EH (cell line): Measurements from ENCODE around the gene MIEN1.
"Not testable (repeated sequence)": the region's sequence is repeated elsewhere in the genome, so short reads cannot be mapped to it uniquely, and the experiment has no call there.

Experiments used
- DNase-seq: peaks from one replicate; pipeline ENCODE4 v3.0.0-alpha.2; 2015; ENCODE audit warnings: low read depth

MIEN1 gene

GRCh38 chr17:39716073-39716818 is 14.1 kb downstream of the MIEN1 start:
- DNase-seq, result no peak

GRCh38 chr17:39715375-39716072 is 14.8 kb downstream of the MIEN1 start:
- no peak for DNase-seq

- no peak for DNase-seq
Observed at GRCh38 chr17:39714234-39714633, 16.1 kb downstream of the MIEN1 start.

- DNase-seq, result no peak
Observed at GRCh38 chr17:39711851-39712250, 18.5 kb downstream of the MIEN1 start.

GRCh38 chr17:39711071-39711470 is 19.3 kb downstream of the MIEN1 start:
- DNase-seq, result not testable (repeated sequence)

- DNase-seq, result no peak
Observed at GRCh38 chr17:39709998-39710964, 20.1 kb downstream of the MIEN1 start.

- DNase-seq, result no peak
Observed at GRCh38 chr17:39709319-39709997, 20.9 kb downstream of the MIEN1 start.

- DNase-seq, result no peak
Observed at GRCh38 chr17:39706921-39707337, 23.4 kb downstream of the MIEN1 start.

GRCh38 chr17:39706383-39706782 is 23.9 kb downstream of the MIEN1 start:
- no peak for DNase-seq

GRCh38 chr17:39705786-39706348 is 24.5 kb downstream of the MIEN1 start:
- no peak for DNase-seq

GRCh38 chr17:39704821-39705551 is 25.3 kb downstream of the MIEN1 start:
- peak; percentile 41 for DNase-seq

- no peak for DNase-seq
Observed at GRCh38 chr17:39703913-39704312, 26.4 kb downstream of the MIEN1 start.

- no peak for DNase-seq
Observed at GRCh38 chr17:39702901-39703893, 27.1 kb downstream of the MIEN1 start.

GRCh38 chr17:39701784-39702422 is 28.4 kb downstream of the MIEN1 start:
- peak; percentile 15 for DNase-seq

GRCh38 chr17:39701012-39701783 is 29.1 kb downstream of the MIEN1 start:
- DNase-seq, result no peak

- peak; percentile 32 for DNase-seq
Observed at GRCh38 chr17:39700148-39700987, 30.0 kb downstream of the MIEN1 start.

- peak; percentile 85 for DNase-seq
Observed at GRCh38 chr17:39699818-39700147, 30.5 kb downstream of the MIEN1 start, which contains the start of gene ERBB2. Gene ERBB2 (plus strand): TSS chr17:39700064. CDS start chr17:39700239, 175 bp downstream.
